Upper lobe of left lung (tissue), 4 donors: ENCODE results near the gene CD1D.

Source experiments
- POLR2A ChIP-seq, 4 donors: fragments of 450-650 bp; IDR thresholded peaks; one replicate each; pipeline ENCODE4 v1.5.1; 2016 to 2017; ENCODE audit warnings: antibody characterized with exemption in 4 of 4, mild to moderate bottlenecking in 2 of 4
- TF ChIP-seq, protein P1 (sequence below), 6 experiments: fragments of 450-650 bp in 4 of 6; fragments of 200-600 bp in 2 of 6; sonication (generic) in 2 of 6; IDR thresholded peaks; one replicate each; pipeline ENCODE4 v1.5.1; 2016 to 2019; ENCODE audit warnings: antibody characterized with exemption in 6 of 6

DNA sequence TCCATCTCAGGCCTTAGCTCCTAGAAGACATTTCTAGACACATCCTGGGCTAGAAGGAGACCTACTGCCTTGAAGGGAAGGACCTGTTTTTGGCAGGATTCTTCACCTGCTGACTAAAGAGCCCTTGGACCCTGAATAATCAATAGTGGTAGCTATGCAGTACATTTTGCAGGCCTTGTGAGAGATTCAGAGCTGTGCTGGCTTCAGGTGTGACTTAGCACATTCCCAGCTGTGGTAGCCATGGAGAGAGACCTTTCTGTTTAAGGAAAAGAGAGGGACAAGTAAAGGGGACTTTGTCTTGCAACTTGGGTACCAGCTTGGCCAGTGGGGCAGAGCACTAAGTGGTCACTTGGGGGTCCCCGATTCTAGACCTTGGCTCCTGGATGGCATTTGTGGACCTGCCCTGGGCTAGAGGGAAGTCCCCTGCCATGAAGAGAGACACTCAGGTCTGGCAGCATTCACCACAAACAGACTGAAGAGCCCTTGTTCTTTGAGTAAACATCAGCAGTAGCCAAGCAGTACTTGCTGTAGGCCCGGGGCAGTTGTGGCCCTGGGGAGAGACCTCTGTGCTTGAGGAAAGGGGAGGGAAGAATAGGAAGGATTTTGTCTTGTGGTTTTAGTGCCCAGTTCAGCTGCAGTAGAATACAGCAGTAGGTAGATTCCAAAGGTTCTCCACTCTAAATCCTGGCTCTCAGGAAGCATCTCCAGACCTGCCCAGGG lies 47.4 kb downstream of the CD1D start:
- no peak for TF ChIP-seq POLR2A (IDR thresholded peaks at IDR 0.05)
- TF ChIP-seq, protein P1, sequence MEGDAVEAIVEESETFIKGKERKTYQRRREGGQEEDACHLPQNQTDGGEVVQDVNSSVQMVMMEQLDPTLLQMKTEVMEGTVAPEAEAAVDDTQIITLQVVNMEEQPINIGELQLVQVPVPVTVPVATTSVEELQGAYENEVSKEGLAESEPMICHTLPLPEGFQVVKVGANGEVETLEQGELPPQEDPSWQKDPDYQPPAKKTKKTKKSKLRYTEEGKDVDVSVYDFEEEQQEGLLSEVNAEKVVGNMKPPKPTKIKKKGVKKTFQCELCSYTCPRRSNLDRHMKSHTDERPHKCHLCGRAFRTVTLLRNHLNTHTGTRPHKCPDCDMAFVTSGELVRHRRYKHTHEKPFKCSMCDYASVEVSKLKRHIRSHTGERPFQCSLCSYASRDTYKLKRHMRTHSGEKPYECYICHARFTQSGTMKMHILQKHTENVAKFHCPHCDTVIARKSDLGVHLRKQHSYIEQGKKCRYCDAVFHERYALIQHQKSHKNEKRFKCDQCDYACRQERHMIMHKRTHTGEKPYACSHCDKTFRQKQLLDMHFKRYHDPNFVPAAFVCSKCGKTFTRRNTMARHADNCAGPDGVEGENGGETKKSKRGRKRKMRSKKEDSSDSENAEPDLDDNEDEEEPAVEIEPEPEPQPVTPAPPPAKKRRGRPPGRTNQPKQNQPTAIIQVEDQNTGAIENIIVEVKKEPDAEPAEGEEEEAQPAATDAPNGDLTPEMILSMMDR (IDR thresholded peaks at IDR 0.05), result no peak
